Fibroblast of mammary gland (primary cell): ENCODE measurements around the gene SBF2.

Source experiments
- DNase-seq: peaks from one replicate; pipeline ENCODE4 v3.0.0-alpha.2; 2010; ENCODE audit warnings: low read depth
- H3K4me3 ChIP-seq: 2 replicates; pipeline ENCODE4 v1.5.1; 2011; ENCODE audit warnings: low read depth, mild to moderate bottlenecking, low read length, moderate library complexity; ENCODE audit not compliant: control insufficient read depth
- TF ChIP-seq, protein P1 (sequence below): conservative IDR thresholded peaks from 2 replicates; pipeline ENCODE4 v1.5.1; 2011; ENCODE audit warnings: low read depth, low read length, inconsistent platforms; ENCODE audit not compliant: control insufficient read depth, insufficient read depth

The SBF2 gene

DNA sequence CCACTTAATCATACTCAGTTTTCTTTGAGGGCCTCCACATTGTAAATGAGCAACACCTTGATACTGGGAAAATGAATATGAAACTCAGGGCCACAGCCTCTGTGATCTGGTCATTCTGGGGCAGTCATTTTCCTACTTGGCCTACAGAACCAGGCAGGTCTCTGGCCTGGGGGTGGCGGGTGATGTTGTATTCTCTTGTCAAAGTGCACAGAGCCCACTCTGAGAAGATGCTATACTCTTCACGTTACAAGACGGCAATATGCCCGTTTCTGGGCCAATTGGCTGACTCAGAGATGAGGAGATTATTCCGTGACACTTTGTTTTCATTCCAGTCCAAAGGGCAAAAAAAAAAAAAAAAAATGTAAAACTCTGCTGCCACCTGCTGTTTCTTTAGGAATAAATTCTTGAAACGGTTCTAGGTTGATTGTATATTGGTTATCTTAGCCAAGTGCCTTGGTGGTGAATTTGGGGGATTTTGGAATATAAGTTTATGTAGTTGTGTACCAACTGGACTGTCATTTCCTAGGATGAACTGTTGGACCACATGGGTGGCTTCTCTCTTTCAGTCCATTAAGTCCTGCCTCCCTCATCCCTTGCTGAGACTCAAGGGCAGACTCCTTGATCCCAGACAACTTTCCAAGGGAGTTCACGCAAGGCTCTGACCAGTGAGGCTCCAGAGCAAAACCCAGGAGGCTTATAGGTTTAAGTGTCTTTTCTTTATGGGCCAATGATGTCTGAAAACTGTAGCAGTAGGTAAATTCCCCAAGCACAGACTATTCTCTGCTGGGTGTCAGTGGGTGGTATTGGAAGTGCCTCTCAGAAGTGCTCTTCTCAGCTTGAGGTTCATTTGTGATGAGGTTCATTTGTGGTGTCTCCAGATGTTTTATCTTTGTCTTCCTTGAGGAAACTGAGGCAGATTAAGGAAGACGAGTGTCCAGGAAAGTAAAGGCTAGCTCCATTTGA, 29.1 kb upstream of the SBF2 start:
- no peak overlapping the region for H3K4me3 ChIP-seq
- TF ChIP-seq, protein P1, sequence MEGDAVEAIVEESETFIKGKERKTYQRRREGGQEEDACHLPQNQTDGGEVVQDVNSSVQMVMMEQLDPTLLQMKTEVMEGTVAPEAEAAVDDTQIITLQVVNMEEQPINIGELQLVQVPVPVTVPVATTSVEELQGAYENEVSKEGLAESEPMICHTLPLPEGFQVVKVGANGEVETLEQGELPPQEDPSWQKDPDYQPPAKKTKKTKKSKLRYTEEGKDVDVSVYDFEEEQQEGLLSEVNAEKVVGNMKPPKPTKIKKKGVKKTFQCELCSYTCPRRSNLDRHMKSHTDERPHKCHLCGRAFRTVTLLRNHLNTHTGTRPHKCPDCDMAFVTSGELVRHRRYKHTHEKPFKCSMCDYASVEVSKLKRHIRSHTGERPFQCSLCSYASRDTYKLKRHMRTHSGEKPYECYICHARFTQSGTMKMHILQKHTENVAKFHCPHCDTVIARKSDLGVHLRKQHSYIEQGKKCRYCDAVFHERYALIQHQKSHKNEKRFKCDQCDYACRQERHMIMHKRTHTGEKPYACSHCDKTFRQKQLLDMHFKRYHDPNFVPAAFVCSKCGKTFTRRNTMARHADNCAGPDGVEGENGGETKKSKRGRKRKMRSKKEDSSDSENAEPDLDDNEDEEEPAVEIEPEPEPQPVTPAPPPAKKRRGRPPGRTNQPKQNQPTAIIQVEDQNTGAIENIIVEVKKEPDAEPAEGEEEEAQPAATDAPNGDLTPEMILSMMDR = peak; percentile 43
- peak; percentile 94 for DNase-seq

DNA sequence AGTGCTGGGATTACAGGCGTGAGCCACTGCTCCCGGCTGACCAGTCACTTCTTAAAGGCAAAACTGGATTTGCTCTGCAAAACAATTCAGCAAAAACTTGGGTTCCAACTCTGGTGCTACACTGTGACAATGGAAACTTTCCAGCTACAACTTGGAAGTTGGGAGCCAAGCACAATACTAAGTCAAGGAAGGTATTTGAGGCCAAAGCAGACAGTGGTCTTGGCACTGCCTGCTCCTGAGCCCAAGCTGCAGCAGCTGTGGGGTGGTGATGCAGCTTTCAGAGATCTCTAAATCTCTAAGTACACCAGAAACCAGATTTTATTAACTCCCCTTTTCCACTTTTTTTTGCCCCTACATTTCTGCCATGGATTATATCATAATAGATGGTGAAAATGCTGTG, 28.4 kb upstream of the SBF2 start:
- H3K4me3 ChIP-seq = no peak overlapping the region
- DNase-seq = no peak
- TF ChIP-seq, protein P1 = no peak

DNA sequence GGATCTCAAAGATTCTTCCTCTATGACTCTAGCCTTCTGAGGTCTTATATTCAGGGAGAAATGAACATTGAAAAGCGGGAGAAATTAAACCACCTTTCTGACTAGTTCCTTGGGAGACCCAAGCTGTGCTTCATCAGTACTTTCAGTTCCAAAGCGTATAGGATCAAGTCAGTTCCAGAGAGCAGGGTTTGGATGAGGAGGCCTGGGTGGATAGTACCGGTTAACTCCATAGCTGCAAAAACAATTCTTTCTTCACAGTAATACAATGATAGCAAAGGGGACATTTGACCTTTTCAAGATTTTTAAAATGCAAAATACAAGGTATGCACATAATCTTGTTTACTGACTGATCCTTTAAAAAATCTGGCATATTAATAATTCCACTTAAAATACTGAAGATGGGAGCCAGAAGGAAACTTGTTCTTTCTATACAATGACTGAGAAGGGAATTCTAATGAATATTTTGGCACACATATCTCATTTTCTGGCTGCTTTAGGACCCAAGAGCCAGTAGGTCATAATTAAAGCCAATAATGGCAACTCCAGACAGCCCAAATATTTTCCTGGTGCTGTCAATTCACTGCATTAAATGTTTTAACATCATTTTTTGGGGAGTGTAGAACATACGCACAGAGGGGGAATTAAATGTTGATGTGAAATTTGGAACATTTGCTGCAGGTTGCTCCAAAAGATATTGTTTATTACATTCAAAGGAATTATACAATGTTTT, 26.9 kb upstream of the SBF2 start:
- DNase-seq = no peak
- no peak overlapping the region for H3K4me3 ChIP-seq
- TF ChIP-seq, protein P1 = no peak

DNA sequence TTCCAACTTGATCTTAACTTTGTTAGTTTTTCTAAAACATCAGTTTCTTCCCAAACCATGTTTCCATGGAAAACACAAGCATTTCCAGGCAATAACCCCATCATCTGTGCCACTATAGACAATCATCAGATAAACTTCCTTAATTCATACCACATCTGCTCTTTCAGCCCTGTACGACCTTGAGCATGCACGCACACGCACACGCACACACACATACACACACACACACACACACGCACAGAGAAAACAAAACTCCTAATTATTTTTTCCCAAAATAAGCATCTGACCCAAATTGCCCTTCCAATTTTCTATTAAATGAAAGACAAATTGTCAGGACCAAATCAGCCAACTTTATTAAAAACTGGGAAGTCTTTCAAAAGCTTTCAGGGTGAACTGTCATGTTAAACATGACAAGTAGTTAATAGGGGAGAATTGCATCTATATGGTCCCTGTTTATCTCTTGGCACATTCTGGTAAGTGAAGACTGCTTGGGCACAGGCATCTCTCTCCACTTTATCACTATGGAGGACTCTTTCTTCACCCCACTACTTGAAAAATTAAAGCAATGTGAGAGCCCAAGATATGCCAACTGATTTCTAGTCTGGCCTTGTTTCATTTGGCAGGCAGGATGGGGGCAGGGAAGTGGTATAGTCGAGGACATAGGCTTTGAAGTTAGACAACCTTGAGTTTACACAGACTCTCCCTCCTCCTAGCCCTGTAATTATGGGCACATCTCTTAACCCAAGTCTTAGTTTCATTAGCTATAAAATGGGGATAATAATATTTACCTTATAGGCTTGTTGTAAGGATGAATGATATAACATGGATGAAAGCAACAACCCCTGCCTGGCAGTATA, 25.9 kb upstream of the SBF2 start:
- H3K4me3 ChIP-seq = no peak overlapping the region
- no peak for DNase-seq
- TF ChIP-seq, protein P1 = no peak

DNA sequence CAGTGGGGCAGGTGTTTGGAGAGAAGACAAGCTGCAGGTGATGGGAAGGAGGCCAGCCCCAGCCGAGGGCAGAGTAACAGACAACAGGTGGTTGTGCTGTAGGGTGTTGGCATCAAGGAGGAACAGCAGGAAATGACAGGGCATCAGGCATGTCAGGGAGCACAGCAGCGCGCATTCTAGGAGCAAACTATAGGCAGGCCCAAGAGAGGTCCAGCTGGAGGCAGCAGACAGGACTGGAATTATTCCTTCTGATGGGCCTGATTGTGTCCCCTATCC, 24.4 kb upstream of the SBF2 start:
- TF ChIP-seq, protein P1 = no peak
- no peak overlapping the region for H3K4me3 ChIP-seq
- no peak for DNase-seq

DNA sequence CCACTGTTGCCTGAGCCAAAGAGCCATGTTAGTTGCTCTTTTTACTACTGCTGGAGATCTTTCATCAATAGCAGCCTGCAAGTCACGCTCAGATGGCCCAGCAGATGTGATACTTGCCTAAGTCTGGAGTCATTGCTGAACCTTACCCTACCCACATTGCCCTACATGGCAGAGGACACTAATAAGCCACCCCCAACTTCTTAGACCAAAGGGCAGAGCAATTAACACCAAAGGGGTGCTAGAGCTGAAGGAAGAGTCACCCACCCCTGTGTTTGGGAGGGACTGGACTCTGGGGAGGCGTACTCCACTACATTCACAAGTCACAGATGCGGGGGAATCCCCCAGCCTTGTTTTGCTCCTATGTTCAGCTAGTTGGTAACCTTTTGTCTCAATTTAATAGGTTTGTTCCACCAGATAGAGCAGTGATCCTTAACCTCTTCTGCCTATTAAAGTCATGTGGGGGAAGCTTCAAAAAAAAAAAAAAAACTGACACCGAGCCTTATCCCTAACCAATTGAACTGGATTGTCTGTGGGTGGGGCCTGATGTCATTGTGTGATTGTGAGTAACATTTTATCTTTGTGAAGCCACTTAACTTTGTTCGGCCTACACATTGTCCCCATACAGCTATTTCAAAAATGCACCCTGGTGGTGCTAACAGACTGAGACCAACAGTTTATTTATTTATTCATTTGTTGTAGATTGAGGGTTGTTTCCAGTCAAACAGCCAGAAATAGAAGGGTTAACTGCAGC, 23.9 kb upstream of the SBF2 start:
- DNase-seq = no peak
- TF ChIP-seq, protein P1 = no peak
- no peak overlapping the region for H3K4me3 ChIP-seq
